H1 (cell line): ENCODE measurements around the gene ZDHHC17. TPM values are rescaled to one million over a fixed set of nuclear protein-coding genes. Genes with fewer than 3 reads are reported as not detected.

ENCODE experiments used
- CTCF ChIA-PET: fragments of 300-600 bp; sonication (Branson Sonifier 250); formaldehyde crosslinking; loops from one replicate; lab custom pipeline; 2021; ENCODE audit not compliant: partially characterized antibody; lab: Charles Lee
- POLR2A ChIA-PET: fragments of 300-600 bp; sonication (Branson Sonifier 250); formaldehyde crosslinking; loops from one replicate; lab custom pipeline; 2021; ENCODE audit warnings: inconsistent platforms; ENCODE audit not compliant: partially characterized antibody; lab: Charles Lee
- DNase-seq, 2 experiments: peaks; one replicate each; pipeline versions ENCODE4 v3.0.0 to v3.0.0-alpha.2; 2010 to 2022; ENCODE audit warnings: low spot score in 2 of 2, low read depth in 1 of 2, mixed read lengths in 1 of 2
- FAIRE-seq: peaks from 2 replicates; lab custom pipeline; 2011; peaks lifted over from hg19 to GRCh38; lab: Jason Lieb, UNC
- H2AFZ ChIP-seq: 2 replicates; pipeline ENCODE4 v1.8.1; 2012; ENCODE audit warnings: low read length, inconsistent platforms
- H2AK5ac ChIP-seq: 2 replicates; pipeline ENCODE4 v1.6.1; 2013; ENCODE audit warnings: low read depth, low read length
- H2BK120ac ChIP-seq: replicated peaks from 2 replicates; pipeline ENCODE3; 2013; ENCODE audit warnings: low read depth, low read length, inconsistent platforms
- H2BK12ac ChIP-seq: 2 replicates; pipeline ENCODE4 v1.6.1; 2013; ENCODE audit warnings: low read depth, low read length
- H2BK15ac ChIP-seq: 2 replicates; pipeline ENCODE4 v1.6.1; 2013; ENCODE audit warnings: low read length
- H2BK20ac ChIP-seq: 2 replicates; pipeline ENCODE4 v1.6.1; 2013; ENCODE audit warnings: low read length
- H2BK5ac ChIP-seq: 2 replicates; pipeline ENCODE4 v1.6.1; 2013; ENCODE audit warnings: low read depth, low read length
- H3K14ac ChIP-seq: 2 replicates; pipeline ENCODE4 v1.6.1; 2013; ENCODE audit warnings: inconsistent platforms; ENCODE audit not compliant: insufficient read length
- H3K18ac ChIP-seq: 2 replicates; pipeline ENCODE4 v1.6.1; 2013; ENCODE audit warnings: low read length; ENCODE audit errors: extremely low read depth
- H3K23ac ChIP-seq: 2 replicates; pipeline ENCODE4 v1.6.1; 2013; ENCODE audit warnings: inconsistent platforms; ENCODE audit not compliant: insufficient read length
- H3K23me2 ChIP-seq: 2 replicates; pipeline ENCODE4 v1.6.1; 2013; ENCODE audit warnings: low read depth, low read length
- H3K27ac ChIP-seq: 2 replicates; pipeline ENCODE4 v1.6.1; 2011; ENCODE audit warnings: low read depth, low read length, inconsistent platforms
- H3K27me3 ChIP-seq, 4 experiments: replicated peaks in 1 of 4; 1 replicate in 1 of 4; 2 replicates in 3 of 4; pipeline versions ENCODE4 v1.6.1 to v1.8.1; 2011 to 2013; ENCODE audit warnings: low read length in 3 of 4, mild to moderate bottlenecking in 3 of 4, inconsistent platforms in 2 of 4, mixed read lengths in 2 of 4, moderate library complexity in 1 of 4; ENCODE audit not compliant: control insufficient read depth in 3 of 4, insufficient read depth in 3 of 4; ENCODE audit errors: extremely low read depth in 1 of 4
- H3K36me3 ChIP-seq, 4 experiments: 2 replicates each; pipeline versions ENCODE4 v1.6.1 to v1.8.1; 2011 to 2013; ENCODE audit warnings: mild to moderate bottlenecking in 4 of 4, low read length in 3 of 4, moderate library complexity in 2 of 4, control low read depth in 1 of 4, inconsistent platforms in 1 of 4; ENCODE audit not compliant: insufficient read depth in 4 of 4, control insufficient read depth in 2 of 4
- H3K4ac ChIP-seq: replicated peaks from 2 replicates; pipeline ENCODE3; 2013; ENCODE audit warnings: low read length, low read depth, mixed read lengths, inconsistent platforms; ENCODE audit not compliant: insufficient read length
- H3K4me1 ChIP-seq, 4 experiments: replicated peaks in 1 of 4; 1 replicate in 1 of 4; 2 replicates in 3 of 4; pipeline versions ENCODE4 v1.6.1 to v1.8.1; 2011 to 2013; ENCODE audit warnings: low read length in 3 of 4, inconsistent platforms in 2 of 4, mixed read lengths in 1 of 4; ENCODE audit not compliant: insufficient read depth in 4 of 4, control insufficient read depth in 3 of 4
- H3K4me2 ChIP-seq, 2 experiments: 2 replicates each; pipeline versions ENCODE4 v1.6.1 to v1.8.1; 2011 to 2013; ENCODE audit warnings: low read depth in 2 of 2, low read length in 2 of 2, control low read depth in 1 of 2, inconsistent platforms in 1 of 2, mild to moderate bottlenecking in 1 of 2; ENCODE audit not compliant: insufficient read depth in 1 of 2
- H3K4me3 ChIP-seq, 4 experiments: fragments of 200-600, 300-600 bp in 1 of 4; sonication (generic), shearing (Covaris generic), sonication (Bioruptor Twin) in 1 of 4; 2 replicates each; pipeline versions ENCODE4 v1.5.1 to v1.8.1; 2011 to 2016; ENCODE audit warnings: low read length in 4 of 4, low read depth in 3 of 4, control low read depth in 2 of 4, inconsistent platforms in 2 of 4, mild to moderate bottlenecking in 2 of 4, mixed read lengths in 1 of 4, moderate library complexity in 1 of 4; ENCODE audit not compliant: insufficient read depth in 2 of 4; ENCODE audit errors: extremely low read depth in 1 of 4
- H3K56ac ChIP-seq: replicated peaks from 2 replicates; pipeline ENCODE3; 2013; ENCODE audit warnings: low read depth, mild to moderate bottlenecking, mixed read lengths, low read length, inconsistent platforms; ENCODE audit not compliant: insufficient read length
- H3K79me1 ChIP-seq: 2 replicates; pipeline ENCODE4 v1.6.1; 2013; ENCODE audit warnings: low read depth, low read length, control low read depth
- H3K79me2 ChIP-seq, 2 experiments: 2 replicates each; pipeline versions ENCODE4 v1.6.1 to v1.8.1; 2012 to 2013; ENCODE audit warnings: low read length in 2 of 2, mild to moderate bottlenecking in 2 of 2, inconsistent platforms in 1 of 2; ENCODE audit not compliant: insufficient read depth in 2 of 2, control insufficient read depth in 1 of 2
- H3K9ac ChIP-seq, 4 experiments: replicated peaks in 1 of 4; 1 replicate in 1 of 4; 2 replicates in 3 of 4; pipeline versions ENCODE4 v1.6.1 to v1.8.1; 2011 to 2013; ENCODE audit warnings: low read depth in 3 of 4, low read length in 3 of 4, control low read depth in 2 of 4, mild to moderate bottlenecking in 2 of 4, moderate library complexity in 2 of 4, inconsistent platforms in 1 of 4; ENCODE audit errors: extremely low read depth in 1 of 4
- H3K9me3 ChIP-seq, 2 experiments: 2 replicates each; pipeline versions ENCODE4 v1.6.1 to v1.8.1; 2012 to 2013; ENCODE audit warnings: mild to moderate bottlenecking in 2 of 2, moderate library complexity in 2 of 2, control low read depth in 1 of 2, inconsistent platforms in 1 of 2, low read depth in 1 of 2, low read length in 1 of 2, mixed read lengths in 1 of 2; ENCODE audit not compliant: insufficient read depth in 2 of 2
- H4K20me1 ChIP-seq, 2 experiments: replicated peaks in 1 of 2; 2 replicates each; pipeline versions ENCODE3 to v1.8.1; 2011 to 2013; ENCODE audit warnings: inconsistent platforms in 2 of 2, low read length in 2 of 2, mild to moderate bottlenecking in 1 of 2; ENCODE audit not compliant: insufficient read depth in 2 of 2, control insufficient read depth in 1 of 2
- H4K5ac ChIP-seq: 2 replicates; pipeline ENCODE4 v1.6.1; 2013; ENCODE audit warnings: low read length, low read depth, mixed read lengths, inconsistent platforms; ENCODE audit not compliant: insufficient read length
- H4K8ac ChIP-seq: 2 replicates; pipeline ENCODE4 v1.8.0; 2013; ENCODE audit warnings: mild to moderate bottlenecking, moderate library complexity, low read length, inconsistent platforms; ENCODE audit not compliant: insufficient read depth; ENCODE audit errors: extremely low read depth
- H4K91ac ChIP-seq: replicated peaks from 2 replicates; pipeline ENCODE3; 2013; ENCODE audit warnings: low read length, mixed read lengths, inconsistent platforms; ENCODE audit not compliant: insufficient read length
- POLR2AphosphoS5 ChIP-seq: IDR thresholded peaks from 2 replicates; pipeline ENCODE4 v1.6.1; 2011; ENCODE audit warnings: low read depth, low read length
- RFX5 ChIP-seq: IDR thresholded peaks from 2 replicates; pipeline ENCODE4 v1.6.1; 2011; ENCODE audit warnings: low read depth, low read length, improper control_type of control experiment, borderline replicate concordance
- SP4 ChIP-seq: IDR thresholded peaks from 2 replicates; pipeline ENCODE4 v1.6.1; 2012; ENCODE audit warnings: low read length, inconsistent platforms
- TBP ChIP-seq: IDR thresholded peaks from 2 replicates; pipeline ENCODE4 v1.6.1; 2011; ENCODE audit warnings: low read depth, low read length, improper control_type of control experiment
- whole genome bisulfite sequencing, 2 experiments: shearing (Covaris generic) in 1 of 2; methylation state at CpG; one replicate each; pipeline versions ENCODE4 v1.1.6 to v1.1.7; 2013 to 2015; ENCODE audit warnings: low lambda C conversion rate in 2 of 2, mixed read lengths in 2 of 2, inconsistent platforms in 1 of 2, low coverage in 1 of 2, missing lambda C conversion rate in 1 of 2; ENCODE audit not compliant: insufficient replicate concordance in 2 of 2, insufficient coverage in 1 of 2, insufficient read length in 1 of 2; ENCODE audit errors: extremely low coverage in 1 of 2, missing lambda C conversion rate in 1 of 2; 5-methylcytosine and 5-hydroxymethylcytosine counted together
- polyA plus RNA-seq, 7 experiments: library from polyadenylated mRNA; depleted of rRNA in 3 of 7; stranded (reverse) in 5 of 7; unstranded in 2 of 7; fragments of >200 nt in 5 of 7; fragments of 200-250 nt in 2 of 7; gene quantifications; 1 replicate in 5 of 7; 2 replicates in 1 of 7; 4 replicates in 1 of 7; pipeline versions ENCODE4 v1.2.1 to v1.2.3, GENCODE V29; 2011 to 2013; ENCODE audit warnings: missing spikeins in 2 of 7, mixed read lengths in 2 of 7
- total RNA-seq: library from RNA; stranded (reverse); fragmentation: NEBNext Ultra II Directional; extraction: Animal tissue kit (Norgen Biotek cat#: 25700); gene quantifications from 2 replicates; pipeline ENCODE4 v1.2.1, GENCODE V29; 2021

ZDHHC17 gene
- total and polyA plus RNA-seq, 2 of the 8 experiments (the other 6 are each of a cell fraction or from before 2014, with no cell fraction given): 27.6 to 28.9 TPM

- H4K5ac ChIP-seq: no peak overlapping the region
- WGBS, 2 experiments: 88% methylated on average over 2 of the region's 2 CpGs; no CpG with 5 or more reads in 1 of the 2 experiments
- DNase-seq (no peak), FAIRE-seq (no peak)
- H3K18ac ChIP-seq: no peak overlapping the region
- no peak overlapping the region for H3K4me3 ChIP-seq
- H4K20me1 ChIP-seq: no peaks in the 10 kb centered on the region
- H3K4me1 ChIP-seq: no peaks in the 10 kb centered on the region
- H2AFZ ChIP-seq: no peak overlapping the region
- H3K23ac ChIP-seq: no peak overlapping the region
- no peak overlapping the region for H2BK20ac ChIP-seq
- no peak overlapping the region for H2BK120ac ChIP-seq
- CTCF ChIA-PET: interaction anchor here (1.0 to 1.1 kb wide), 2 partner anchors 18 to 79 kb away, joined by 3 to 6 read pairs; no protein-coding TSS in a partner anchor
- H2BK15ac ChIP-seq: no peak overlapping the region
- no peak for TF ChIP-seq SP4
- TF ChIP-seq TBP: no peak
- no peak for TF ChIP-seq RFX5
- TF ChIP-seq POLR2AphosphoS5: no peak
- H3K36me3 ChIP-seq: peaks cover 0 to 44% (median 7%) of the 10 kb centered on the region in 4 experiments; a peak in 7 of 8 replicates
- H3K14ac ChIP-seq: no peak overlapping the region
- no peak overlapping the region for H3K9ac ChIP-seq
- H2AK5ac ChIP-seq: no peak overlapping the region
- no peaks in the 10 kb centered on the region for H3K79me2 ChIP-seq
- no peak overlapping the region for H3K4ac ChIP-seq
- no peak overlapping the region for H2BK12ac ChIP-seq
- H3K4me2 ChIP-seq: no peak overlapping the region
- H2BK5ac ChIP-seq: no peak overlapping the region
- H3K27me3 ChIP-seq: no peaks in the 10 kb centered on the region
- no peaks in the 10 kb centered on the region for H3K79me1 ChIP-seq
- no peak overlapping the region for H4K8ac ChIP-seq
- H3K9me3 ChIP-seq: no peaks in the 10 kb centered on the region
- no peak overlapping the region for H4K91ac ChIP-seq
- POLR2A ChIA-PET: interaction anchor here (1.5 kb wide), 1 partner anchor 22 kb away, joined by 4 read pairs; no protein-coding TSS in a partner anchor
- no peak overlapping the region for H3K56ac ChIP-seq
- H3K23me2 ChIP-seq: no peaks in the 10 kb centered on the region
- no peak overlapping the region for H3K27ac ChIP-seq
These were observed 84.2 kb downstream of the ZDHHC17 start for GRCh38 chr12:76848132-76848531.
